Measurements from ENCODE around the gene OR5D14. TPM values are rescaled to one million over a fixed set of nuclear protein-coding genes. Genes with fewer than 3 reads are reported as not detected.

The OR5D14 gene
- total RNA-seq = not detected
- long read RNA-seq = 0 reads

DNA sequence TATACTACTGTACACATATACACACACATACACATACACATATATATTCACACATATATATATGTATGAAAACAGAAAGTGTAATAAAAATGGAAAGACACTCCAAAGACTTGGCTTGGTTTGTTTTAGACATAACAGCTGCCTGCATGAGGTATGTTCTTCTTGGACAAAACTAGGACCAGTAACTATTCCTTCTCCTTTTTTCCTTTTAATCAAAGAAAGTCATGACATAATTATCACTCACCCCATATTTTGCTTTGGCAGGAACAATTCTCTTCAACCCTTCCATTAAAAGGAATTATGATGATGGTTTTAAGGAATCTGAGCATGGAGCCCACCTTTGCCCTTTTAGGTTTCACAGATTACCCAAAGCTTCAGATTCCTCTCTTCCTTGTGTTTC lies at the start of gene OR5D14:
Gene OR5D14, plus strand, starts transcription at position 301 of the 400 bp plus-strand sequence. Its CDS starts 0 bp downstream, at position 301.
- ATAC-seq (ENCODE audit: poor library complexity) = no peak
- intact Hi-C loops (cut with DNase I) = no loop called here
- DNase-seq = no peak

- intact Hi-C loops (cut with DNase I) = no loop called here
- DNase-seq = no peak
- no peak for ATAC-seq (ENCODE audit: poor library complexity)
Measured at GRCh38 chr11:55773138-55773537, 22.2 kb upstream of the OR5D14 start, which contains the start of gene OR5D13. Gene OR5D13 (plus strand): TSS chr11:55773438. CDS start chr11:55773438, 0 bp downstream.

GRCh38 chr11:55791606-55792005 lies 3.8 kb upstream of the OR5D14 start:
- ATAC-seq (ENCODE audit: poor library complexity) (no peak), DNase-seq (no peak)
- intact Hi-C loops (cut with DNase I) = no loop called here

- intact Hi-C loops (cut with DNase I) = no loop called here
- ATAC-seq (ENCODE audit: poor library complexity) = no peak
- DNase-seq = no peak
Measured at GRCh38 chr11:55793321-55793720, 2.0 kb upstream of the OR5D14 start.

DNA sequence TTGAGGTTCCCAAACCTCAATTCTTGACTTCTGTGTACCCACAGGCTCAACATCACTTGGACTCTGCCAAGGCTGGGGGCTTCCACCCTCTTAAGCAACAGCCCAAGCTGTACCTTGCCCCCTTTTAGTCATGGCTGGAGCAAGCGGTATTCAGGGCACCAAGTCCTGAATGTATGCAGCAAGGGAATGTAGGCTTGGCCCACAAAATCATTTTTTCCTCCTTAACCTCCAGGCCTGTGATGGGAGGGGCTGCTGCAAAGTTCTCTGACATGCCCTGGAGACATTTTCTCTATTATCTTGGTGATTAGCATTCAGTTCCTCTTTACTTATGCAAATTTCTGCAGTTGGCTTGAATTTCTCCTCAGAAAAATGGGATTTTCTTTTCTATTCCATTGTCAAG lies 10.9 kb downstream of the OR5D14 start:
- ATAC-seq (ENCODE audit: poor library complexity) = no peak
- intact Hi-C loops (cut with DNase I) = no loop called here
- DNase-seq = no peak

- intact Hi-C loops (cut with DNase I) = no loop called here
- DNase-seq = no peak
- ATAC-seq (ENCODE audit: poor library complexity) = no peak
Measured at GRCh38 chr11:55811067-55811466, 15.7 kb downstream of the OR5D14 start, which contains the start of gene OR5L1. Gene OR5L1 (plus strand): TSS chr11:55811367. CDS start chr11:55811467, 100 bp downstream.

DNA sequence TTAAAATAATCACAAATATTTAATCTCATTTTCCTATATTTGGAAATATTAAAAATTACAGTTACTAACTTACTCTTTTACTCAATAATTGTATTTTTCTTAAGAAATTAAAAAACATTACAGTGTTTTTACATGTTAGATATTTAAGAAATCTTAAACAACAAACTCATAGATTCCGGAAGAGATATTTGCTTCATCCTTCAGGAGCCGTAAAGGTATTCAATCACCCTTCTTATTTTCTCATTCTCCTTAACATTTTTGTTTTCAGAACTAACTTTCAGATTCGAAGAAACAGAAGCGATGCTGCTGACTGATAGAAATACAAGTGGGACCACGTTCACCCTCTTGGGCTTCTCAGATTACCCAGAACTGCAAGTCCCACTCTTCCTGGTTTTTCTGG lies 24.0 kb downstream of the OR5D14 start, which contains the start of gene OR5D18:
Gene OR5D18, plus strand, starts transcription at position 301 of the 400 bp plus-strand sequence. Its CDS starts 0 bp downstream, at position 301.
- intact Hi-C loops (cut with DNase I) = no loop called here
- DNase-seq (no peak), ATAC-seq (ENCODE audit: poor library complexity) (no peak)

DNA sequence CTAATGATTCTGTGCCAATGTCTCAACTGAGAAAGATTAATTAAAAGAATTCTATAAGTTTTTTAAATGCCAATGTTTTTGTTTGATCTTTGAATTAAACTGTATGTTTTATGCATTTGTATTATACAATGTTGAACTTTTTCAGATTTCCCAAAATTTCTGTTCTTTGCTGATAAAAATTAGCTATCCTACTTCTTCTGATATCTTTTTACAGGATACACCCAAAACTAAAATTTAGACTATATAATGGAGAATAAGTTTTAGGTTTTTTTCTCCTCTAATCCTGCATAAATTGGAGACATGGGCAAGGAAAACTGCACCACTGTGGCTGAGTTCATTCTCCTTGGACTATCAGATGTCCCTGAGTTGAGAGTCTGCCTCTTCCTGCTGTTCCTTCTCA lies 31.6 kb downstream of the OR5D14 start, which contains the start of gene OR5L2:
Gene OR5L2, plus strand, starts transcription at position 301 of the 400 bp plus-strand sequence. Its CDS starts 0 bp downstream, at position 301.
- DNase-seq (no peak), ATAC-seq (ENCODE audit: poor library complexity) (no peak)

GRCh38 chr11:55838452-55838851 lies 43.1 kb downstream of the OR5D14 start, which contains the start of gene OR5D16:
Gene OR5D16 (plus strand): TSS chr11:55838752. CDS start chr11:55838752, 0 bp downstream.
- ATAC-seq (ENCODE audit: poor library complexity) = no peak
- intact Hi-C loops (cut with DNase I) = no loop called here
- no peak for DNase-seq

More for the DNA sequence above, 31.6 kb downstream of the OR5D14 start, which contains the start of gene OR5L2:
- intact Hi-C loops (cut with DNase I) = no loop called here

Other genes starting within 250 kb of the OR5D14 start
- gene OR4C15, start 241.1 kb upstream of the OR5D14 start, total RNA-seq = not detected
- not detected for gene OR4C16, start 223.4 kb upstream of the OR5D14 start, total RNA-seq
- not detected for gene OR4C11, start 187.9 kb upstream of the OR5D14 start, total RNA-seq
- gene OR4P4, start 160.4 kb upstream of the OR5D14 start, total RNA-seq = not detected
- not detected for gene OR4S2, start 147.2 kb upstream of the OR5D14 start, total RNA-seq
- not detected for gene OR4C6, start 133.4 kb upstream of the OR5D14 start, total RNA-seq
- gene OR5D13, start 22.1 kb upstream of the OR5D14 start, total RNA-seq = not detected
- not detected for gene OR5L1, start 15.8 kb downstream of the OR5D14 start, total RNA-seq
- not detected for gene OR5D18, start 24.1 kb downstream of the OR5D14 start, total RNA-seq
- gene OR5L2, start 31.7 kb downstream of the OR5D14 start, total RNA-seq = not detected
- gene OR5D16, start 43.2 kb downstream of the OR5D14 start, total RNA-seq = not detected
- gene TRIM51, start 87.7 kb downstream of the OR5D14 start, total RNA-seq = not detected
- gene OR5W2, start 119.0 kb downstream of the OR5D14 start, total RNA-seq = not detected
- not detected for gene OR5I1, start 140.8 kb downstream of the OR5D14 start, total RNA-seq
- gene OR10AG1, start 174.4 kb downstream of the OR5D14 start, total RNA-seq = not detected
- gene OR5F1, start 199.1 kb downstream of the OR5D14 start, total RNA-seq = not detected
- gene OR5AS1, start 232.1 kb downstream of the OR5D14 start, total RNA-seq = not detected

All from Right ventricle myocardium superior (tissue), 1 donor.